Fibroblast of the aortic adventitia (primary cell): ENCODE measurements around the gene CRIP3. TPM values are rescaled to one million over a fixed set of nuclear protein-coding genes. Genes with fewer than 3 reads are reported as not detected.

ENCODE experiments used
- DNase-seq: peaks from one replicate; pipeline ENCODE4 v3.0.0-alpha.2; 2010; ENCODE audit warnings: low read depth
- H3K4me3 ChIP-seq: 2 replicates; pipeline ENCODE4 v1.5.1; 2011; ENCODE audit warnings: low read depth, mild to moderate bottlenecking, control low read depth, low read length, moderate library complexity
- total RNA-seq: library from RNA; depleted of rRNA; stranded (reverse); fragments of >200 nt; gene quantifications from 2 replicates; pipeline ENCODE4 v1.2.3, GENCODE V29; 2012; ENCODE audit warnings: low replicate concordance
- TF ChIP-seq, protein P1 (sequence below): IDR thresholded peaks from 2 replicates; pipeline ENCODE4 v1.5.1; 2011; ENCODE audit warnings: mild to moderate bottlenecking, low read length, control low read depth, inconsistent platforms; ENCODE audit not compliant: insufficient read depth

The CRIP3 gene
- total RNA-seq, 1 donor: not detected

DNA sequence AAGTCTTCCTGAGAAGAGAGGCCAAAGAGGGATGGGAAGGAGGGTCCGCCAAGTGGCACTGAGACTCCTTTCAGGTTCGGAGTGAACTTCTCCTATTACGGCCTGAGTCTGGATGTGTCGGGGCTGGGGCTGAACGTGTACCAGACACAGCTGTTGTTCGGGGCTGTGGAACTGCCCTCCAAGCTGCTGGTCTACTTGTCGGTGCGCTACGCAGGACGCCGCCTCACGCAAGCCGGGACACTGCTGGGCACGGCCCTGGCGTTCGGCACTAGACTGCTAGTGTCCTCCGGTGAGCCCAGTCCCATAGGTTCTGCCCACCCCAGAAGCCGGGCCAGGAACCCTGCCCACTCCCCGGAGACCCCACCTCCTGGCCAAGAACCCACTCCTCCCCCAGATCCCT lies 6.5 kb downstream of the CRIP3 start:
- TF ChIP-seq, protein P1, sequence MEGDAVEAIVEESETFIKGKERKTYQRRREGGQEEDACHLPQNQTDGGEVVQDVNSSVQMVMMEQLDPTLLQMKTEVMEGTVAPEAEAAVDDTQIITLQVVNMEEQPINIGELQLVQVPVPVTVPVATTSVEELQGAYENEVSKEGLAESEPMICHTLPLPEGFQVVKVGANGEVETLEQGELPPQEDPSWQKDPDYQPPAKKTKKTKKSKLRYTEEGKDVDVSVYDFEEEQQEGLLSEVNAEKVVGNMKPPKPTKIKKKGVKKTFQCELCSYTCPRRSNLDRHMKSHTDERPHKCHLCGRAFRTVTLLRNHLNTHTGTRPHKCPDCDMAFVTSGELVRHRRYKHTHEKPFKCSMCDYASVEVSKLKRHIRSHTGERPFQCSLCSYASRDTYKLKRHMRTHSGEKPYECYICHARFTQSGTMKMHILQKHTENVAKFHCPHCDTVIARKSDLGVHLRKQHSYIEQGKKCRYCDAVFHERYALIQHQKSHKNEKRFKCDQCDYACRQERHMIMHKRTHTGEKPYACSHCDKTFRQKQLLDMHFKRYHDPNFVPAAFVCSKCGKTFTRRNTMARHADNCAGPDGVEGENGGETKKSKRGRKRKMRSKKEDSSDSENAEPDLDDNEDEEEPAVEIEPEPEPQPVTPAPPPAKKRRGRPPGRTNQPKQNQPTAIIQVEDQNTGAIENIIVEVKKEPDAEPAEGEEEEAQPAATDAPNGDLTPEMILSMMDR: no peak
- no peak for DNase-seq
- H3K4me3 ChIP-seq: no peak overlapping the region

DNA sequence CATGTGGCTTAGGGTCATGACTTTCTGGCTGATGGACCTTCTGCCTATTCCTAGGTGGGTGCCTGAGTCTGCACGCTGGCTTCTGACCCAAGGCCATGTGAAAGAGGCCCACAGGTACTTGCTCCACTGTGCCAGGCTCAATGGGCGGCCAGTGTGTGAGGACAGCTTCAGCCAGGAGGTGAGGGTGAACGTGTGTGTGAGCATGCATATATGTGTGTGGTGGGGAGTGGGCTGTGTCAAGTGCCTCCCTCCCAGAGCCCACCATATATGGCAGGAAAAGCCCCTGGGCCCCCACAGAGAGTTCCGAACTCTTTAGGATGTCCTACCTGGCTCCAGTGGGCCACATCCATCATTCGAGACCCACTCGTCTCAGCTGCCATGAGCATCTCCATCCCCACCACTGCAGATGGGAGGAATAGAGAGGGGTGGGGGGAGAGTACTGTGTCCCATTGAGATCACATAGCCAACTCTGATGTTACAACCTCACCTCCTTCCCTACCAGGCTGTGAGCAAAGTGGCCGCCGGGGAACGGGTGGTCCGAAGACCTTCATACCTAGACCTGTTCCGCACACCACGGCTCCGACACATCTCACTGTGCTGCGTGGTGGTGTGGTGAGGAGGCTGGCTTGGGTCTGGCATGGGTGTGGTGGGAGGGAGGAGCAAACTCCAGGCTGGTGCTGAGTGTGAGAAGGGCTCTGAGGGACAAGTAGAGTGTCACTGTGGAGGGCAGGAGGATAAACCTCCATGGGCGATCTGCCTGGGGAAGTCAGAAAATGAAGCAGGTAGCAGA lies 7.3 kb downstream of the CRIP3 start:
- TF ChIP-seq, protein P1: no peak
- no peak for DNase-seq
- H3K4me3 ChIP-seq: no peak overlapping the region

DNA sequence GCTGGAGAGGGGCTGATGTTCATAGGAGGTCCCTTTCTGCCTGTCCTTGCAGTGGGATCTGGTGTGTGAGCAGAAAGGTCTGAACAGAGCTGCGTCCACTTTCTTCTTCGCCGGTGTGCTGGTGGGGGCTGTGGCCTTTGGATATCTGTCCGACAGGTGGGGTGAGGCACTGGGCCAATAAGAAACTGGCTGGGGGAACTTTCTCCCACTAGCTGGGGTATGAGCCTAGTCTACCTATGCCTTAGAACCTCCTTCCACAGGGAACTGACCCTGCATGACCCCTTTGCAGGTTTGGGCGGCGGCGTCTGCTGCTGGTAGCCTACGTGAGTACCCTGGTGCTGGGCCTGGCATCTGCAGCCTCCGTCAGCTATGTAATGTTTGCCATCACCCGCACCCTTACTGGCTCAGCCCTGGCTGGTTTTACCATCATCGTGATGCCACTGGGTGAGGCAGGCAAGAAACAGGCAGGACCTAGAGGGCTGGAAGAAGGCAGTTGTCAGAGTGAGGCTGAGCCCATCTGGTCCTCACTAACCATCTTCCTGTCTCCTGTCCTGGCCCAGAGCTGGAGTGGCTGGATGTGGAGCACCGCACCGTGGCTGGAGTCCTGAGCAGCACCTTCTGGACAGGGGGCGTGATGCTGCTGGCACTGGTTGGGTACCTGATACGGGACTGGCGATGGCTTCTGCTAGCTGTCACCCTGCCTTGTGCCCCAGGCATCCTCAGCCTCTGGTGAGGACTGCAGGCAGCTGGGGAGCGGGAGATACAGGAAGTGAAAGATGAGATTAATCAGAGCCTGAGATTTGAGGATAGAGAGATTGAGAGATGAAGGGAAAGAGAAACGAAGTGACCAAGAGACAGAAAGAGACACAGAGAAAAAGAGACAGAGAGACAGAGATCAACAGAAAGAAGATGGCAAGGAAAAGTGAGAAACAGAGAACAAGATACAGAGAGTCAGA lies 9.0 kb downstream of the CRIP3 start:
- DNase-seq: no peak
- TF ChIP-seq, protein P1: no peak
- H3K4me3 ChIP-seq: no peak overlapping the region

DNA sequence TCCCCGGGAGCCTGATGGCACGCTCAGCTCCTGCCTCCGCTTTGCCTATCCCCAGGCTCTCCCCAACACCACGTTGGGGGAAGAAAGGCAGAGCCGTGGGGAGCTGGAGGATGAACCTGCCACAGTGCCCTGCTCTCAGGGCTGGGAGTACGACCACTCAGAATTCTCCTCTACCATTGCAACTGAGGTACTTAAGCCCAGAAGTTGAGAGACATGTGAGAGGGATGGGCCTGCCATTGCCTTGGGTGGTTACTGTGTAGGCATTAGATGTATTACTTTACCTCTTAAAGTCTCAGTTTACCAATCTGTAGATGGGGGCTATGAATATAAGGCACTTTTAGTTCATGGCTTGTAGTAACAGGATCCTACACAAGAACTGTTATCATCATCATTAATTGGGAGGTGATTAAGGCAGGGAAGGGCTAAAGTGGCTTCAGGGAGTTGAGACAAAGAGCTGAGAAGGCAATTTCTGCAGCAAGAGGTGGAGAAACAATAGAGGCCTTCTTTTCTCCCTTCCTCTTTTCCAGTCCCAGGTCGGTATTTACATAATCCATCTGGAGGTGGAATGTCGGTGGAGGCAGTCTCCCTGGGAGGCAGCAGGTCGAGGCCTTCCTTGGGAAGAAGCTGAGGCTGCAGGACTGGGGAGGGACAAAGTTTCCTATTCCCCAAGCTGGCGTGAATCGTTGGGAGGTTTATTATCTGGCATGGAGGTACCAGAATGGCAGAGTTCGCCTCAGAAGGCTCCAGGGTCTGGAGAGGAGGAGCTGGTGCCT lies 9.9 kb downstream of the CRIP3 start:
- no peak for DNase-seq
- H3K4me3 ChIP-seq: no peak overlapping the region
- TF ChIP-seq, protein P1: no peak

DNA sequence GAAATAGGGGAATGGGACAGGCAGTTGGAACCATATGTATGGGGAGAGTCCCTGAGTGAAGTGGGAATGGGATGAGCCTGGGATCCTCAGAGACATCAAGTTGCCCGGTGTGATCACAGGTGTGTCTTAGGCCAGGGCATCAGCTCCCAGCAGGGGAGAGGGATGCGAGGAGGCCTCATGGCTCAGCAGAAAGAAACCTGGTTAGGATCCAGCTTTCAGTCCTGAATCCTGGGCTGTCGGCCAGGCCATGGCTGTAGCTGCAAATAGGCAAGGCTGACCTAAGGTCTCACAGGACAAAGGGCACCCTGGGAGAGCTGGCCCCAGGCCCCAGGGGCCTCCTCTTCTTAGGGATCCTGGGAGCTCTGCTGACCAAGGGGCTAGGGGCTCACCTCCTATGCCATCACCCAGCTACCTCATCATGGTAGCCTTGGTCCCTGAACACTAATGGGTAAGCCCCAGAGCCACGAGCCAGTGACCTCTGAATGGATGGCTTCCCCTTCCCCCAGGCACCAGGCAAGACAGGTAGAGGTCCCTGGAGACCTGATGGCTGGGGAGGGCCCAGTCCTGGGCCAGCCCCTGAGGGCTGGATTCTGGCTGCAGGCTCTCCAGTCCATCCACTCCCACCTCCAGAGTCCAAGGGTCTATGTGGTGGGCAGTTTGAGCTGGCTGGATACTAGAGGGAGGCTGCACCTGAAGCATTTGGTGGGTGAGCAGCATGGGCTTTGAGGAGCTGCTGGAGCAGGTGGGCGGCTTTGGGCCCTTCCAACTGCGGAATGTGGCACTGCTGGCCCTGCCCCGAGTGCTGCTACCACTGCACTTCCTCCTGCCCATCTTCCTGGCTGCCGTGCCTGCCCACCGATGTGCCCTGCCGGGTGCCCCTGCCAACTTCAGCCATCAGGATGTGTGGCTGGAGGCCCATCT lies 10.7 kb downstream of the CRIP3 start, which contains the start of gene SLC22A7:
Gene SLC22A7, plus strand, starts transcription at position 617 of the 921 bp plus-strand sequence. Its CDS starts 99 bp downstream, at position 716.
- no peak within 1 kb of the TSS for H3K4me3 ChIP-seq
- peak; percentile 29 for DNase-seq
- TF ChIP-seq, protein P1: no peak
